ENCODE measurements around the gene SDR9C7.
"Not testable (repeated sequence)": the region's sequence is repeated elsewhere in the genome, so short reads cannot be mapped to it uniquely, and the experiment has no call there.

Gene SDR9C7

GRCh38 chr12:56914256-56914655 lies 20.0 kb downstream of the SDR9C7 start:
- no peak for DNase-seq

GRCh38 chr12:56909403-56909802 lies 24.8 kb downstream of the SDR9C7 start:
- DNase-seq = not testable (repeated sequence)

- DNase-seq = no peak
Observed at GRCh38 chr12:56908136-56908535, 26.1 kb downstream of the SDR9C7 start.

- no peak for DNase-seq
Observed at GRCh38 chr12:56905852-56906251, 28.4 kb downstream of the SDR9C7 start.

- DNase-seq = no peak
Observed at GRCh38 chr12:56903374-56903773, 30.8 kb downstream of the SDR9C7 start.

- DNase-seq = not testable (repeated sequence)
Observed at GRCh38 chr12:56901313-56901712, 32.9 kb downstream of the SDR9C7 start.

- DNase-seq = peak; percentile 66
Observed at GRCh38 chr12:56900583-56900982, 33.6 kb downstream of the SDR9C7 start.

- no peak for DNase-seq
Observed at GRCh38 chr12:56898938-56899337, 35.3 kb downstream of the SDR9C7 start.

GRCh38 chr12:56897844-56898361 lies 36.3 kb downstream of the SDR9C7 start:
- no peak for DNase-seq

- no peak for DNase-seq
Observed at GRCh38 chr12:56896082-56896481, 38.1 kb downstream of the SDR9C7 start.

- no peak for DNase-seq
Observed at GRCh38 chr12:56894698-56895368, 39.4 kb downstream of the SDR9C7 start.

GRCh38 chr12:56891885-56892284 lies 42.3 kb downstream of the SDR9C7 start:
- not testable (repeated sequence) for DNase-seq

- no peak for DNase-seq
Observed at GRCh38 chr12:56886319-56886718, 47.9 kb downstream of the SDR9C7 start.

- no peak for DNase-seq
Observed at GRCh38 chr12:56885316-56885715, 48.9 kb downstream of the SDR9C7 start.

- no peak for DNase-seq
Observed at GRCh38 chr12:56884421-56884820, 49.8 kb downstream of the SDR9C7 start.

- DNase-seq = not testable (repeated sequence)
Observed at GRCh38 chr12:56882407-56882806, 51.8 kb downstream of the SDR9C7 start.

GRCh38 chr12:56880125-56880992 lies 53.8 kb downstream of the SDR9C7 start:
- no peak for DNase-seq

- DNase-seq = not testable (repeated sequence)
Observed at GRCh38 chr12:56879240-56880124, 54.7 kb downstream of the SDR9C7 start.

GRCh38 chr12:56878010-56878339 lies 56.2 kb downstream of the SDR9C7 start:
- peak; percentile 7 for DNase-seq

- DNase-seq = no peak
Observed at GRCh38 chr12:56877195-56878009, 56.8 kb downstream of the SDR9C7 start.

GRCh38 chr12:56874821-56875220 lies 59.4 kb downstream of the SDR9C7 start:
- DNase-seq = no peak

- DNase-seq = no peak
Observed at GRCh38 chr12:56873382-56873781, 60.8 kb downstream of the SDR9C7 start.

Data from EL (cell line).